Testis (tissue), 3 donors: ENCODE results near the gene B3GALT6. TPM values are rescaled to one million over a fixed set of nuclear protein-coding genes. Genes with fewer than 3 reads are reported as not detected.

Source experiments
- DNase-seq: peaks from one replicate; pipeline ENCODE4 v3.0.0-alpha.2; 2019
- H3K27ac ChIP-seq, 2 donors: fragments of 200-600 bp; sonication (generic); one replicate each; pipeline ENCODE4 v1.5.1; 2019
- H3K27me3 ChIP-seq: fragments of 200-600 bp; sonication (generic); one replicate; pipeline ENCODE4 v1.5.1; 2019
- H3K36me3 ChIP-seq: fragments of 200-600 bp; sonication (generic); one replicate; pipeline ENCODE4 v1.5.1; 2017; ENCODE audit warnings: low read depth; ENCODE audit errors: missing control alignments
- H3K4me1 ChIP-seq: fragments of 200-600 bp; sonication (generic); one replicate; pipeline ENCODE4 v1.5.1; 2019
- H3K4me3 ChIP-seq, 2 donors: fragments of 200-600 bp; sonication (generic); one replicate each; pipeline ENCODE4 v1.5.1; 2017 to 2019
- H3K9me3 ChIP-seq: fragments of 200-600 bp; sonication (generic); one replicate; pipeline ENCODE4 v1.5.1; 2017
- POLR2A ChIP-seq: fragments of 450-650 bp; IDR thresholded peaks from one replicate; pipeline ENCODE4 v1.6.1; 2017; ENCODE audit warnings: antibody characterized with exemption, mild to moderate bottlenecking, moderate library complexity
- WGBS, 2 donors: methylation state at CpG; one replicate each; pipeline ENCODE4 v1.1.5; 2018; 5-methylcytosine and 5-hydroxymethylcytosine counted together
- intact Hi-C: fragments of 100-400 bp; cut with DNase I; formaldehyde crosslinking; loops from one replicate; pipeline ENCODE4 v1.15.1; 2023; ENCODE audit warnings: low total_unique reads
- polyA plus RNA-seq: library from polyadenylated mRNA; stranded (reverse); fragments of 350-450 nt; fragmentation: Illumina TruSeq; extraction: RNeasy Lipid Tissue Mini Kit (QIAGEN cat#74804); gene quantifications from one replicate; pipeline ENCODE4 v1.2.3, GENCODE V29; 2014; ENCODE audit warnings: low read depth, low replicate concordance; ENCODE audit not compliant: insufficient read depth
- total RNA-seq, 2 donors: library from RNA; depleted of rRNA; stranded (reverse); fragments of >200 nt; gene quantifications; one replicate each; pipeline ENCODE4 v1.2.3, GENCODE V29; 2016
- TF ChIP-seq, protein P1 (sequence below), 3 experiments: fragments of 450-650 bp in 2 of 3; fragments of 200-600 bp in 1 of 3; sonication (generic) in 1 of 3; IDR thresholded peaks; one replicate each; pipeline ENCODE4 v1.5.1; 2016 to 2019; ENCODE audit warnings: antibody characterized with exemption in 3 of 3, mild to moderate bottlenecking in 2 of 3, moderate library complexity in 1 of 3

B3GALT6 gene
- total and polyA plus RNA-seq, 3 donors from 2014 or later, result 8.5 to 37.3 (median 26.1) TPM

DNA sequence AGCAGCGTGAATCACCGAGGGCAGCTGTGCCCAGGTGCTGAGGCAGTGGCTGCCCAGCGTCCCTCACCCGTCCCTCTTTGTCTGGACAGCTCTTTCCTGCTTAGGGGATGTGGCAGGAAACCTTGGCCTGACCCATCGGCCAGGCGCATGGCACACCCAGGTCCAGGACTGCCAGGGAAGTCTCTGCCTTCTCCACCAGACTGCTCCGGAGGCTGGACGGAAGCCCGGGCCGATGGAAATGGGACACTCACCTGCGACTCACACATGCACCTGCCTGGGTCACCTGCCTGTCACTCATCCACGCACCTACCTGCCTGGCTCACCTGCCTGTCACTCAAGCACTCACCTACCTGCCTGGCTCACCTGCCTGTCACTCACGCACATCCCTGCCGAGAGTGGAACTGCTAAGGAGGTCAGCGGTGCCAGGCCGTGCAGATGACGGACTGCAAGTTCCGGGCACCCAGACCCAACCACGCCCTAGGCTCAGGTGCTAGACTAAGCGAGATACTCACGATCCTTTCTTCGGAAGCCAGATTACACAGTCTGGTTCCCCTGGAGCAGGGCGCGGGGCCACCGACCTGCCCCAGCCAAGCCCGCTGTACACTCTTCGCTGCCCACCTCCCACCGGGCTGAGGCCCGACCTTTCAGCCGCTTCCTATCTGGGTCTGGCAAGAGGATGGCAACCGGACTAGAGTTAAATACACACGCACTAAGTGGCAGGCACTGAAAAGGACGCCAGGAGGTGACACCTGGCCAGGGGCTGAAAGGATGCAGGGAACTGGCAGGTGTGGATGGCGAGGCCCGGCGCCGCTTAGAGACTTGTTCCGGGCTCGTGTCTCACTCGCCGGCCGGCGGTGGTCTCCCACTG, 40.5 kb downstream of the B3GALT6 start:
- Histone ChIP-seq H3K9me3 (no peaks in the 10 kb centered on the region), H3K27me3 (no peaks in the 10 kb centered on the region), H3K4me1 (peaks cover 40% of the 10 kb centered on the region), H3K36me3 (no peaks in the 10 kb centered on the region), H3K4me3 (peak overlapping the region; percentile 93 to 100), H3K27ac (peak overlapping the region; percentile 84)
- TF ChIP-seq, protein P1, sequence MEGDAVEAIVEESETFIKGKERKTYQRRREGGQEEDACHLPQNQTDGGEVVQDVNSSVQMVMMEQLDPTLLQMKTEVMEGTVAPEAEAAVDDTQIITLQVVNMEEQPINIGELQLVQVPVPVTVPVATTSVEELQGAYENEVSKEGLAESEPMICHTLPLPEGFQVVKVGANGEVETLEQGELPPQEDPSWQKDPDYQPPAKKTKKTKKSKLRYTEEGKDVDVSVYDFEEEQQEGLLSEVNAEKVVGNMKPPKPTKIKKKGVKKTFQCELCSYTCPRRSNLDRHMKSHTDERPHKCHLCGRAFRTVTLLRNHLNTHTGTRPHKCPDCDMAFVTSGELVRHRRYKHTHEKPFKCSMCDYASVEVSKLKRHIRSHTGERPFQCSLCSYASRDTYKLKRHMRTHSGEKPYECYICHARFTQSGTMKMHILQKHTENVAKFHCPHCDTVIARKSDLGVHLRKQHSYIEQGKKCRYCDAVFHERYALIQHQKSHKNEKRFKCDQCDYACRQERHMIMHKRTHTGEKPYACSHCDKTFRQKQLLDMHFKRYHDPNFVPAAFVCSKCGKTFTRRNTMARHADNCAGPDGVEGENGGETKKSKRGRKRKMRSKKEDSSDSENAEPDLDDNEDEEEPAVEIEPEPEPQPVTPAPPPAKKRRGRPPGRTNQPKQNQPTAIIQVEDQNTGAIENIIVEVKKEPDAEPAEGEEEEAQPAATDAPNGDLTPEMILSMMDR (IDR thresholded peaks at IDR 0.05), result no peak
- no peak for TF ChIP-seq POLR2A
- DNase-seq, result no peak
- intact Hi-C loops, result no loop called here
- WGBS, 2 donors, result 20 to 23% methylated on average over 24 to 43 of the region's 43 CpGs

DNA sequence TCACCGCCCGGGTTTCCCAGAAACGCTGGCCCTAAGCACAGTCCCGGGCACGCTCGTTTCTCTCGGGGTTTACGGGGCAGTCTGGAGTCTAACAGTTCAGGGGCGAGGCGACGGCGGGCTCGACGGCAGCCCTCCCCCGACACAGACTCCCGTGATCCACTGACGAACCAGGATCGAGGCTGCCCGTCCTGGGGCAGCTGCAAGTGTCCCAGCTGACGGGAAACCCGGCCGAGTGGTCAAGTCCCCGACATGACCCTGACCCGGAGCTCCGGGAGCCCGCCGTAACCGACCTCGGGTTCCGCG, 41.1 kb downstream of the B3GALT6 start:
- no peak for DNase-seq
- Histone ChIP-seq H3K4me1 (peaks cover 40% of the 10 kb centered on the region), H3K9me3 (no peaks in the 10 kb centered on the region), H3K27ac (peak overlapping the region; percentile 84), H3K4me3 (peak overlapping the region; percentile 93 to 100), H3K27me3 (no peaks in the 10 kb centered on the region), H3K36me3 (no peaks in the 10 kb centered on the region)
- intact Hi-C loops, result no loop called here
- no peak for TF ChIP-seq POLR2A
- TF ChIP-seq, protein P1 (IDR thresholded peaks at IDR 0.05), result no peak
- 0% methylated on average over 19 to 29 of the region's 31 CpGs for WGBS, 2 donors

DNA sequence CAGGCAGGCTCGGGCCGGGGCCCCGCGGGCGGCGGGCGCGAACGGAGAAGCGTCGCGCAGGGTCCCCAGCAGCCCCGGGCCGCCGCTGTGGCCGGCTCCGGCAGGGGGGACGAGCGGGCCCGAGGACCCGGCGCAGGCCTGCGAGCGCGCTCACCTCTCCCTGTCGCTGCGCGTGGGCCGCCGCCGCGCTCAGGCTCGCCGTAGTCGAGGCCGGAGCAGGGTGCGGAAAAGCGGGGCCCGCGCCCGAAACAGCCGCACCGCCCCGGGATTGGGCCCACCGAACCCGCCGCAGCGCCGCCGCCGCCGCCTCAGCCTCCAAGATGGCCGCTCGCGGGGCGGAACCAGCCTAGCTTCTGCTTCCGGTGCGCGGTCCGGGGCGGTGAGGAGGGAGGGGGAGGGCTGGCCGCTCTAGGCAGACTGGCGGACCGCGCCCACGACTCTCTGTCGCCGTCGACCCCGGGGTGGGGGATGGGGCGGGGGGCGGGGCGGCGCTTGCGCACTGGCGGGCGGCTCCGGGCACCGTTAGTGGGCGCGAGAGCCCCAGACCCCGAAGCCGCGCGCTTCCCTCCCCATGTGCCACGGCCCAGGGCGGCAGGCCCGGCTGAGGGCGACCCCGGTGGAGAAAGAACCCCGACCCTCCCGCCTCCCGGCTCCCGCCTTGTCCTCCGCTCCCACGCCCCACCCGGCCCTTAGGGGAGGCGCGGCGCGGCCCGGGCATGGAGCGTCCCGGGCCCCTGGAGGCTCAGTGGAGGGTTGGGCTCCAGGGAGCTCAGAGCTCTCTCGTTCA, 41.7 kb downstream of the B3GALT6 start, which contains the start of gene UBE2J2:
TSS of gene UBE2J2 (minus strand) at position 343 of the 787 bp plus-strand sequence. CDS start 5,862 bp downstream, outside the sequence.
- TF ChIP-seq, protein P1 (IDR thresholded peaks at IDR 0.05), result no peak
- TF ChIP-seq POLR2A, result peak; percentile 45
- peaks cover 36% of the 10 kb centered on the region for H3K4me1 ChIP-seq
- no peaks in the 10 kb centered on the region for H3K27me3 ChIP-seq
- no peaks in the 10 kb centered on the region for H3K36me3 ChIP-seq
- intact Hi-C loops, result no loop called here
- H3K9me3 ChIP-seq, result no peaks in the 10 kb centered on the region
- WGBS, 2 donors, result 0 to 1% methylated on average over 2 to 61 of the region's 105 CpGs
- DNase-seq, result peak; percentile 96
- H3K4me3 ChIP-seq, result peak within 1 kb of the TSS; percentile 93 to 100
- H3K27ac ChIP-seq, result peak within 1 kb of the TSS; percentile 84

DNA sequence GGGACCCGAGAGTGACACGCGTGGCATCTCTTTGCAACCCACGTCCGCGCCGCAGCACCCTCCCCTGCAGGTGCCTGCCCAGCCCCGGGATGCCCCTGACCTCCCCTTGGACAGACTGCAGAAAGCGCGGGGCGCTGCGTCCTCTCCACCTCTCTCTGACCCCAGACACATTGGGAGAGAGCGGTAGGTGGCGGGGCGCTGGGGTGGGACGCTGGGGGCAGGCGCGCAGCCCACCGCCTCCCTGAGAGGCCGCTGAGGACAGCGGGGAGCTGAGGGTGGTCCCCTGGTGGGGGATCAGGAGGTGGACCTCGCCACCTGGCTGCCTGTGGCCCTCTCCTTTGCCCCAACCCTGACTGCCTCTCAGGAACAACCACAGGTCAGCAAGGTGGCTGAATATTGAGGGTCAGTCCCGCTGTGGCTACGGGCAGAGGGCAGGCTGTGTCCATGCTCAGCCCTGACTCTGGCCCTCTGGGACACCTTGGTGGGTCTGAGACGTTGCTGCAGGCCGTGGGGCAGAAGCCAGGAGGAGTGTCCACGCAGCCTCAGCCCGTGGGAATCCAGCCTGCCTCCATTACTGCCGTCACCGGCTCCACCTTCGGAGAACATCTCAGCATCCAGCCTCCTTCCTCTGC, 42.4 kb downstream of the B3GALT6 start:
- 8 to 10% methylated on average over 4 to 31 of the region's 31 CpGs for WGBS, 2 donors
- TF ChIP-seq POLR2A, result no peak
- TF ChIP-seq, protein P1 (IDR thresholded peaks at IDR 0.05), result no peak
- H3K27ac ChIP-seq, result peak overlapping the region; percentile 84
- H3K9me3 ChIP-seq, result no peaks in the 10 kb centered on the region
- peak overlapping the region; percentile 93 to 100 for H3K4me3 ChIP-seq
- intact Hi-C loops, result no loop called here
- DNase-seq, result no peak
- H3K36me3 ChIP-seq, result no peaks in the 10 kb centered on the region
- H3K4me1 ChIP-seq, result peaks cover 36% of the 10 kb centered on the region
- no peaks in the 10 kb centered on the region for H3K27me3 ChIP-seq
